GM21576 (cell line): Measurements from ENCODE around the gene TRMT2B.
"Not testable (repeated sequence)": the region's sequence is repeated elsewhere in the genome, so short reads cannot be mapped to it uniquely, and the experiment has no call there.

Experiments
- ATAC-seq: cut with Tn5 transposase; IDR thresholded peaks from one replicate; pipeline ENCODE4 v1.9.1; 2021; ENCODE audit warnings: mild to moderate bottlenecking, moderate library complexity; ENCODE audit not compliant: unreplicated experiment

The TRMT2B gene

GRCh38 chrX:101009090-101009489 is 42.8 kb downstream of the TRMT2B start:
- ATAC-seq = no peak

- ATAC-seq = no peak
Observed at GRCh38 chrX:100999451-100999850, 52.5 kb downstream of the TRMT2B start.

GRCh38 chrX:100995469-100995868 is 56.4 kb downstream of the TRMT2B start:
- no peak for ATAC-seq

GRCh38 chrX:100994352-100995281 is 57.3 kb downstream of the TRMT2B start:
- peak; percentile 86 for ATAC-seq

GRCh38 chrX:100990139-100990538 is 61.8 kb downstream of the TRMT2B start:
- ATAC-seq = no peak

- no peak for ATAC-seq
Observed at GRCh38 chrX:100984818-100985217, 67.1 kb downstream of the TRMT2B start.

GRCh38 chrX:100981498-100981845 is 70.4 kb downstream of the TRMT2B start:
- ATAC-seq = not testable (repeated sequence)

GRCh38 chrX:100980608-100981497 is 71.1 kb downstream of the TRMT2B start:
- no peak for ATAC-seq

GRCh38 chrX:100979881-100980607 is 71.9 kb downstream of the TRMT2B start:
- ATAC-seq = no peak

GRCh38 chrX:100976211-100976610 is 75.7 kb downstream of the TRMT2B start:
- no peak for ATAC-seq

GRCh38 chrX:100975212-100975611 is 76.7 kb downstream of the TRMT2B start:
- ATAC-seq = no peak

GRCh38 chrX:100973411-100973810 is 78.5 kb downstream of the TRMT2B start:
- ATAC-seq = no peak

- ATAC-seq = no peak
Observed at GRCh38 chrX:100969936-100970335, 82.0 kb downstream of the TRMT2B start.

GRCh38 chrX:100969408-100969807 is 82.5 kb downstream of the TRMT2B start, which contains the start of gene ARL13A:
TSS of gene ARL13A (plus strand) at chrX:100969708. CDS start at chrX:100973690, 3,982 bp downstream.
- ATAC-seq = no peak

- ATAC-seq = no peak
Observed at GRCh38 chrX:100964362-100964761, 87.5 kb downstream of the TRMT2B start.

- no peak for ATAC-seq
Observed at GRCh38 chrX:100962811-100963210, 89.1 kb downstream of the TRMT2B start.
